ENCODE measurements around the gene RDM1. TPM values are rescaled to one million over a fixed set of nuclear protein-coding genes. Genes with fewer than 3 reads are reported as not detected.

The RDM1 gene
- total and polyA plus RNA-seq, 8 donors = 0.31 TPM; not detected in 7

DNA sequence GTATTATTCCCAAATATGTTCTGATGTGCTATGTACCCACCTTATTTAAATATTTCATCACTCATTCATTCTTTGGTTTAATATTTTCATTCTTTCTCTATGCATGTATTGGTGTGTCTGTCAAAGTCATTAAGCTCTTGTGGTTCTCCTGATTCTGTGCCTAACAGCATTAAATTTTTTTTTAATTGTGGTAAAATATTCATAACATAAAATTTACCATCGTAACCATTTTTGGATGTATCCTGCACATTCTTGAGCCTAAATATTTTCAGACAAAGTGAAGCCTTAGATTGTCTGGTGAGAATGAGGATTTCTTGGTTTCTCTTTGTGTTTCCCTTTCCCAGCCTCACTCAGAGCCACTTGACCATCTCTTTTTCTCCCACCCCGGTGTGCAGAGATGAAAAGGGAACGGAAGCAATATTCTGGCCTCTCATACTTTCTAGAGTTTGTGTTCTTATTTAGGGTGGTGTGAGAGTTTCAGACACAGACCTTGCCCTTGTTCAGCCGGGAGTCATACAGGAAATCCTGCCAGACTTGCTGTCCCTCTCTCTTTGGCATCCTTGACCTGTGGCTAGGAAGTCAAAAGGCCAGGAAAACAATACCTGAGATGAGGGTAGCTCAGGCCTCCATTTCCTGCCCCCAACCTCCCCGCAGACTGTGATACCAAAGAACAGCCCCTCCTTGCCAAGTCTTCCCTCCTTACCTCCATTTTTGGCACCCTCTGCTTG is 55.3 kb downstream of the RDM1 start:
- FAIRE-seq (no peak), DNase-seq (no peak), ATAC-seq (no peak)
- no peaks in the 10 kb centered on the region for H3K27me3 ChIP-seq
- no peaks in the 10 kb centered on the region for H3K36me3 ChIP-seq
- no peaks in the 10 kb centered on the region for H3K4me1 ChIP-seq
- TF ChIP-seq, protein P1, sequence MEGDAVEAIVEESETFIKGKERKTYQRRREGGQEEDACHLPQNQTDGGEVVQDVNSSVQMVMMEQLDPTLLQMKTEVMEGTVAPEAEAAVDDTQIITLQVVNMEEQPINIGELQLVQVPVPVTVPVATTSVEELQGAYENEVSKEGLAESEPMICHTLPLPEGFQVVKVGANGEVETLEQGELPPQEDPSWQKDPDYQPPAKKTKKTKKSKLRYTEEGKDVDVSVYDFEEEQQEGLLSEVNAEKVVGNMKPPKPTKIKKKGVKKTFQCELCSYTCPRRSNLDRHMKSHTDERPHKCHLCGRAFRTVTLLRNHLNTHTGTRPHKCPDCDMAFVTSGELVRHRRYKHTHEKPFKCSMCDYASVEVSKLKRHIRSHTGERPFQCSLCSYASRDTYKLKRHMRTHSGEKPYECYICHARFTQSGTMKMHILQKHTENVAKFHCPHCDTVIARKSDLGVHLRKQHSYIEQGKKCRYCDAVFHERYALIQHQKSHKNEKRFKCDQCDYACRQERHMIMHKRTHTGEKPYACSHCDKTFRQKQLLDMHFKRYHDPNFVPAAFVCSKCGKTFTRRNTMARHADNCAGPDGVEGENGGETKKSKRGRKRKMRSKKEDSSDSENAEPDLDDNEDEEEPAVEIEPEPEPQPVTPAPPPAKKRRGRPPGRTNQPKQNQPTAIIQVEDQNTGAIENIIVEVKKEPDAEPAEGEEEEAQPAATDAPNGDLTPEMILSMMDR (IDR thresholded peaks at IDR 0.05) = no peak
- H3K27ac ChIP-seq = no peak overlapping the region
- 66 to 79% methylated on average over 5 of the region's 5 CpGs for WGBS, 2 donors
- no peak overlapping the region for H3K4me3 ChIP-seq
- H3K9me3 ChIP-seq = no peaks in the 10 kb centered on the region
- intact Hi-C loops (cut with DNase I) = no loop called here

DNA sequence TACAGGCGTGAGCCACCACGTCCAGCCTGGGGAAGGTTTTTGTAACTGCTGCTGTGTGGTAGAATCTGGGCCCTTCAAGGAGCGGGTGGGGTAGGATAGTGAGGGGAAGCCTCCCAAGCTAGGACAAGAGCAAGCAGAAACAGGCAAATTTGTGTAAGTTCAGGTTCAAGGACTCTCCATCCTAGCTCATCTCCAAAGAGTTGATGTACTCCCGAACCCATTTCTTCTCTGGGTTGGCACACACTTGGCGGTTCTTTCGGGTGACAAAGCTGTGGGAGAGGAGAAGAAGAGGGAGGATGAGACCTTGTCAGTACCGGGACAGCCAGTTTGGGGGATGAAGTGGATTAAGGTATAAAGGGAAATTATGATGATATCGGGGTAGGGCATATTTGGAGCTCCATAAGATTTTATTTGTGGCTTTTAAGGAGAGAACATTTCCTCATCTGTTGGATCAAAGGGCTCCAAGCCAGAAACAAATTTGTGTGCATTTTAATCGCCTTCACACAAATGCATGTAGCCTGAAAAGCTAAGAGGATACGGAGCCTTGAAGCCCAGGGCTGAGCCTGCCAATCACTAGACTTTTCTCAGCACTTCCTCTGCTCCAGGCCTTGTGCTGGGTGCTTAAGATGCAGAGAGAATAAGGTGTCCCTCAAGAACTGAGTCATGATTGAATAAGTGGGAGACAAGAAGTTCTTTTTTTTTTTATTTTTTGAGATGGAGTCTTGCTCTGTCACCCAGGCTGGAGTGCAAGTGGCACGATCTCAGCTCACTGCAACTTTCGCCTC is 58.2 kb downstream of the RDM1 start:
- no peak for DNase-seq
- 89 to 92% methylated on average over 12 of the region's 12 CpGs for WGBS, 2 donors
- Histone ChIP-seq H3K27me3 (no peaks in the 10 kb centered on the region), H3K27ac (no peak overlapping the region), H3K36me3 (no peaks in the 10 kb centered on the region), H3K4me3 (no peak overlapping the region), H3K4me1 (no peaks in the 10 kb centered on the region), H3K9me3 (no peaks in the 10 kb centered on the region)
- no peak for FAIRE-seq
- TF ChIP-seq, protein P1 (IDR thresholded peaks at IDR 0.05) = no peak
- intact Hi-C loops (cut with DNase I) = no loop called here
- no peak for ATAC-seq

DNA sequence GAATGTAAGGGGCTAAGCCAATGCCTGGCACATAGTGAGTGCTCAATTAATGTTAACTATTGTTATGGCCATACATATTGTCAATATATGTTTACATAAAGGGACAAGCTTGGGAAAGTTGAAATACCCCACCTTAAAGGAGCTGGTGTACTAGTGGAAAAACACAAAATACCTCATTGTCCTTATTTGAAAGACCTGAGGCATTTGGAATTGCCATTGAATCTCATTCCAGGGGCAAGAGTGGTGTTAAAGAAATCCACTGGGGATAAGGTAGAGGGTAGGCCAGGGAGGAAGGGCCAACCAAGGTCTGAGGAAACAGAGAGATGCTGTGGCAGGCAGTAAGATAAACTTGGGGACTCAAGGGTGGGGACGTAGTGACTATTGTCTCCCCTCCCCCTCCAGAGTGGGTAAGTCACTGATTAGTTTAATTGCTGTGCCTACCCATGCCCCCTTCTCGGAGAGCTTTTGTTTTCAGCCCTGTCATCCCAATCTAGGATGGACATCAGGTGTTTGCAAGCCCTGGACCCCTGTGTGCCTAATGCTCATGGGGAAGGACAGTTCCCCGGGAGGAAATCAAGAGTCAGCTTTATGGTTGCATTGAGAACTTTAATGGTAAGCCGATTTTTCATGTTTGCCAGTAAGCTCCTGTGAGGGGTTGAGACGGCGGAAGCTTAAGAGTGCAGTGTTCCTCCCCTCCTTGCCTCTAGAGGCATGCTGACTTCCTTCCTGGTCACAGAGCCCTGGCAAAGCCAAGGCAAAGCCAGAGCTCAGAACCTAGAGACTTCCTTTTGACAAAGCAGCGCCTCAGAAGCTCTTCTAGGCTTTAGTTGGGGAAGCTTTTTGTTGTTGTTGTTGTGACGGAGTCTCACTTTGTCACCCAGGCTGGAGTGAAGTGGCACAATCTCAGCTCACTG is 59.4 kb downstream of the RDM1 start:
- 73 to 75% methylated on average over 8 of the region's 8 CpGs for WGBS, 2 donors
- no peaks in the 10 kb centered on the region for H3K4me1 ChIP-seq
- no peaks in the 10 kb centered on the region for H3K27me3 ChIP-seq
- no peak for FAIRE-seq
- peak in 1 of 4 donors; percentile 27 for ATAC-seq
- intact Hi-C loops (cut with DNase I) = no loop called here
- no peaks in the 10 kb centered on the region for H3K36me3 ChIP-seq
- no peak for DNase-seq
- no peaks in the 10 kb centered on the region for H3K9me3 ChIP-seq
- TF ChIP-seq, protein P1 (IDR thresholded peaks at IDR 0.05) = no peak
- H3K4me3 ChIP-seq = no peak overlapping the region
- H3K27ac ChIP-seq = no peak overlapping the region

DNA sequence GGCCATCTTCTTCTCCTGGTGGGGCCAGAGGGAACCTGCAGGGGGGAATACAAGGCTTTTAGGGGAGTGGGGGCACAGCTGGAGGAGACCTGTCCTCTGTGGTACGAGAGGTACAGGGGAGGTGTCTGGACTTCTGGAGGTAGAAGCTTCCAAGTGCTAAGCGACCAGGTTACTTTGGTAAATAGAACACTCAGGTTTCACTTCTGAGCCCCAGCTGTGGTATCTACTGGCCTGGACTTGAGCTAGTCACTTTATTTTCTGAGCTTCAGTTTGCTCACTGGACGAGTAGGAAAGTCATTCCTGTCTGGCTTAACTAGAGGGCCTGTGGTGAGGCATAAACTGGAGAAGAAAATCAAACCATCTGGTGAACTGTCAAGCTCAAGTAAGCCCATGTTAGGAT is 61.8 kb downstream of the RDM1 start, which contains the start of gene HEATR9:
Gene HEATR9, minus strand, starts transcription at position 155 of the 400 bp plus-strand sequence. Its CDS starts 149 bp downstream, at position 6.
- DNase-seq (no peak), ATAC-seq (no peak), FAIRE-seq (no peak)
- Histone ChIP-seq H3K4me3 (no peak within 1 kb of the TSS), H3K9me3 (no peaks in the 10 kb centered on the region), H3K4me1 (no peaks in the 10 kb centered on the region), H3K27me3 (no peaks in the 10 kb centered on the region), H3K27ac (no peak within 1 kb of the TSS), H3K36me3 (no peaks in the 10 kb centered on the region)
- WGBS, 2 donors = 68 to 85% methylated on average over 3 of the region's 3 CpGs
- TF ChIP-seq, protein P1 (IDR thresholded peaks at IDR 0.05) = no peak
- intact Hi-C loops (cut with DNase I) = no loop called here

Other genes with a start within 250 kb of the RDM1 start
- 1 to 10 TPM; 3.1 to 4.9 (median 4.0) TPM for gene RASL10B, start 199.1 kb downstream of the RDM1 start, total RNA-seq
- 1 to 10 TPM; 2.5 to 6.3 TPM for gene RASL10B, start 199.1 kb downstream of the RDM1 start, polyA plus RNA-seq
- gene GAS2L2, start 177.5 kb downstream of the RDM1 start, total RNA-seq = under 1 TPM; 0.03 to 0.15 (median 0.07) TPM
- gene GAS2L2, start 177.5 kb downstream of the RDM1 start, polyA plus RNA-seq = under 1 TPM in 1 of 2 donors, not detected in 1; 0.33 TPM
- under 1 TPM in 2 of 6 donors, not detected in 4; 0.17 to 0.28 TPM for gene C17orf50, start 169.9 kb downstream of the RDM1 start, total RNA-seq
- gene C17orf50, start 169.9 kb downstream of the RDM1 start, polyA plus RNA-seq = under 1 TPM in 1 of 2 donors, not detected in 1; 0.12 TPM
- gene MMP28, start 135.1 kb downstream of the RDM1 start, total RNA-seq = 1 to 10 TPM in 2 of 6 donors, under 1 TPM in 4; 0.20 to 2.5 (median 0.78) TPM
- gene MMP28, start 135.1 kb downstream of the RDM1 start, polyA plus RNA-seq = 1 to 10 TPM; 3.0 to 3.8 TPM
- 10 to 100 TPM; 62.9 to 85.2 (median 69.0) TPM for gene TAF15, start 121.3 kb downstream of the RDM1 start, total RNA-seq
- 10 to 100 TPM; 73.5 to 88.1 TPM for gene TAF15, start 121.3 kb downstream of the RDM1 start, polyA plus RNA-seq
- not detected for gene HEATR9, start 61.9 kb downstream of the RDM1 start, total RNA-seq
- not detected for gene HEATR9, start 61.9 kb downstream of the RDM1 start, polyA plus RNA-seq
- 1 to 10 TPM in 4 of 6 donors, under 1 TPM in 2; 0.47 to 3.5 (median 2.0) TPM for gene CCL5, start 50.4 kb downstream of the RDM1 start, total RNA-seq
- gene CCL5, start 50.4 kb downstream of the RDM1 start, polyA plus RNA-seq = 1 to 10 TPM; 1.5 to 2.1 TPM
- gene LYZL6, start 12.9 kb upstream of the RDM1 start, total RNA-seq = not detected
- gene LYZL6, start 12.9 kb upstream of the RDM1 start, polyA plus RNA-seq = not detected
- not detected for gene CCL16, start 50.7 kb upstream of the RDM1 start, total RNA-seq
- under 1 TPM; 0.14 to 0.30 TPM for gene CCL16, start 50.7 kb upstream of the RDM1 start, polyA plus RNA-seq
- 10 to 100 TPM in 1 of 6 donors, 1 to 10 TPM in 5; 1.9 to 11.5 (median 5.0) TPM for gene CCL14, start 56.0 kb upstream of the RDM1 start, total RNA-seq
- gene CCL14, start 56.0 kb upstream of the RDM1 start, polyA plus RNA-seq = 10 to 100 TPM in 1 of 2 donors, 1 to 10 TPM in 1; 5.7 to 53.7 TPM
- gene CCL15, start 70.8 kb upstream of the RDM1 start, total RNA-seq = under 1 TPM in 3 of 6 donors, not detected in 3; 0.32 to 0.55 (median 0.32) TPM
- gene CCL15, start 70.8 kb upstream of the RDM1 start, polyA plus RNA-seq = under 1 TPM in 1 of 2 donors, not detected in 1; 0.59 TPM
- 1 to 10 TPM in 2 of 6 donors, under 1 TPM in 2, not detected in 2; 0.39 to 2.2 (median 0.93) TPM for gene CCL23, start 87.2 kb upstream of the RDM1 start, total RNA-seq
- gene CCL23, start 87.2 kb upstream of the RDM1 start, polyA plus RNA-seq = under 1 TPM; 0.46 to 0.70 TPM
- gene CCL18, start 133.5 kb upstream of the RDM1 start, total RNA-seq = 1 to 10 TPM in 2 of 6 donors, under 1 TPM in 2, not detected in 2; 0.13 to 1.5 (median 1.1) TPM
- gene CCL18, start 133.5 kb upstream of the RDM1 start, polyA plus RNA-seq = not detected
- 1 to 10 TPM in 4 of 6 donors, under 1 TPM in 2; 0.28 to 3.5 (median 1.2) TPM for gene CCL3, start 159.4 kb upstream of the RDM1 start, total RNA-seq
- under 1 TPM; 0.56 to 0.76 TPM for gene CCL3, start 159.4 kb upstream of the RDM1 start, polyA plus RNA-seq
- 1 to 10 TPM in 4 of 6 donors, under 1 TPM in 2; 0.28 to 2.0 (median 1.5) TPM for gene CCL4, start 173.1 kb upstream of the RDM1 start, total RNA-seq
- under 1 TPM; 0.47 to 0.99 TPM for gene CCL4, start 173.1 kb upstream of the RDM1 start, polyA plus RNA-seq
- 1 to 10 TPM; 2.2 to 5.7 (median 3.4) TPM for gene TBC1D3B, start 245.9 kb upstream of the RDM1 start, total RNA-seq
- gene TBC1D3B, start 245.9 kb upstream of the RDM1 start, polyA plus RNA-seq = 1 to 10 TPM; 3.9 to 4.5 TPM

Measured in pancreas (tissue), 10 donors.